Cardiac fibroblast (primary cell): Measurements from ENCODE around the gene NSDHL.

Source experiments
- DNase-seq, 2 donors: peaks; one replicate each; pipeline versions ENCODE4 v3.0.0 to v3.0.0-alpha.2; 2010; ENCODE audit warnings: low read depth in 2 of 2
- H3K4me3 ChIP-seq, 2 donors: replicated peaks in 1 of 2; 1 replicate in 1 of 2; 2 replicates in 1 of 2; pipeline ENCODE4 v1.5.1; 2011; ENCODE audit warnings: low read depth in 2 of 2, low read length in 2 of 2, mild to moderate bottlenecking in 2 of 2, moderate library complexity in 1 of 2
- TF ChIP-seq, protein P1 (sequence below): IDR thresholded peaks from one replicate; pipeline ENCODE4 v1.5.1; 2011; ENCODE audit warnings: low read depth, mild to moderate bottlenecking, low read length, inconsistent platforms

Gene NSDHL

DNA sequence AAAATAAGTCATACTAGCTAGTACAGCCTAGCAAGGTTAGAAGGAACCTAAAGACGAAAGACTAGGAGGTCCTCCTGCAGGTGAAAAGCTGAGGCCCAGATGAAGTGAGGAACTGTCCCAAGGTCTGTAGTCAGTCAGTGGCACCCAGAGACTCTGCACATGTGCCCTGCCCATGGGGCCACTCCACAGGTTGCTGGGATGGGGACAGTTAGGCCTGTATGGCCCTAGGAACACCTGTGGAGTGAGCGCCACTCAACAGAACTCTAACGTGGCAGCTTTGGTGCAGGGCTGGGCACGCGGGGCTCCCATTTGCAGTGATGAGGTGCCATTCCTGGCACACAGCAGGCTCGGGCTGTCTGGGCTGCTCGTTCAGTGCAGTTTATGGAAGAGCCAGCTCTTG is 81.8 kb downstream of the NSDHL start:
- no peak for DNase-seq
- TF ChIP-seq, protein P1, sequence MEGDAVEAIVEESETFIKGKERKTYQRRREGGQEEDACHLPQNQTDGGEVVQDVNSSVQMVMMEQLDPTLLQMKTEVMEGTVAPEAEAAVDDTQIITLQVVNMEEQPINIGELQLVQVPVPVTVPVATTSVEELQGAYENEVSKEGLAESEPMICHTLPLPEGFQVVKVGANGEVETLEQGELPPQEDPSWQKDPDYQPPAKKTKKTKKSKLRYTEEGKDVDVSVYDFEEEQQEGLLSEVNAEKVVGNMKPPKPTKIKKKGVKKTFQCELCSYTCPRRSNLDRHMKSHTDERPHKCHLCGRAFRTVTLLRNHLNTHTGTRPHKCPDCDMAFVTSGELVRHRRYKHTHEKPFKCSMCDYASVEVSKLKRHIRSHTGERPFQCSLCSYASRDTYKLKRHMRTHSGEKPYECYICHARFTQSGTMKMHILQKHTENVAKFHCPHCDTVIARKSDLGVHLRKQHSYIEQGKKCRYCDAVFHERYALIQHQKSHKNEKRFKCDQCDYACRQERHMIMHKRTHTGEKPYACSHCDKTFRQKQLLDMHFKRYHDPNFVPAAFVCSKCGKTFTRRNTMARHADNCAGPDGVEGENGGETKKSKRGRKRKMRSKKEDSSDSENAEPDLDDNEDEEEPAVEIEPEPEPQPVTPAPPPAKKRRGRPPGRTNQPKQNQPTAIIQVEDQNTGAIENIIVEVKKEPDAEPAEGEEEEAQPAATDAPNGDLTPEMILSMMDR: no peak
- H3K4me3 ChIP-seq: no peak overlapping the region

DNA sequence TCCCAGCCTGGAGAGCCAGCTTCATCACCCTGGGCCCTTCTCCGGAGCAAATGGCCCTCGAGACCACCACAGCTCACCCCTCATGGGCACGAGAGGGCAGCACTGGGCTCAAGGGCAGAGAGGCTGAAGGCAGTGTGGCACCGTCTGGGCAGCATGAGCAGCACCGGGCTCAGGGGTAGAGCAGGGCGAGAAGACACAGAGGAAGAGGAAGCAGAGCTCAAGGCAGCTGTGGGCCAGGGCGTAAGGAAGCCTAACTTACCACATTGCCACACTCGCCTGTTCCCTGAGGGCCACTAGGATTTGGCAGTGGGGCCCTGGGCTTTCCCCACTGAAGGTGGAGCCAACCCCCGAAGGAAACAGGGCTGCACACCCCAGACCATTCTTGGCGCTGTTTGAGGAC is 82.5 kb downstream of the NSDHL start:
- no peak overlapping the region for H3K4me3 ChIP-seq
- TF ChIP-seq, protein P1: no peak

DNA sequence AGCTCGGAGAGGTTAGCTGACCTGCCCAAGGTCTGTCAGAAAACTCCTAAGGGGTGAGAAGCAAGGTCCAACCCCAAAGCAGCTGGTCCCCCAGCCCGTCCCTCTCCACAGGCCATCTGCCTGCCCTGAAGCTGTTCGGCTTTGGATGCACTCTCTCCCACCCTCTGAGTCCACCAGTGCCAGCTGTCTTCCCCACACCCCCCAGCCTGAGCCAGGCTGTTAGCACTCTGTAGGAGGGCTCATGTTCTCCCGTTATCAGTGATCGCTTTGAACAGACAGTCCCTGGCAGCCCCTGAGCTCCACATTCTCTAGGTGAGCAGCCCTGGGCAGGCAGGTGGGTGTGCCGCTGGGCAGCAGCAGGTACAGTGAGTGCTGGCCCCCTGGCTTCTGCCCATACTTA is 83.0 kb downstream of the NSDHL start:
- no peak for DNase-seq
- TF ChIP-seq, protein P1: no peak
- H3K4me3 ChIP-seq: no peak overlapping the region

More for the DNA sequence above, 82.5 kb downstream of the NSDHL start:
- no peak for DNase-seq

DNA sequence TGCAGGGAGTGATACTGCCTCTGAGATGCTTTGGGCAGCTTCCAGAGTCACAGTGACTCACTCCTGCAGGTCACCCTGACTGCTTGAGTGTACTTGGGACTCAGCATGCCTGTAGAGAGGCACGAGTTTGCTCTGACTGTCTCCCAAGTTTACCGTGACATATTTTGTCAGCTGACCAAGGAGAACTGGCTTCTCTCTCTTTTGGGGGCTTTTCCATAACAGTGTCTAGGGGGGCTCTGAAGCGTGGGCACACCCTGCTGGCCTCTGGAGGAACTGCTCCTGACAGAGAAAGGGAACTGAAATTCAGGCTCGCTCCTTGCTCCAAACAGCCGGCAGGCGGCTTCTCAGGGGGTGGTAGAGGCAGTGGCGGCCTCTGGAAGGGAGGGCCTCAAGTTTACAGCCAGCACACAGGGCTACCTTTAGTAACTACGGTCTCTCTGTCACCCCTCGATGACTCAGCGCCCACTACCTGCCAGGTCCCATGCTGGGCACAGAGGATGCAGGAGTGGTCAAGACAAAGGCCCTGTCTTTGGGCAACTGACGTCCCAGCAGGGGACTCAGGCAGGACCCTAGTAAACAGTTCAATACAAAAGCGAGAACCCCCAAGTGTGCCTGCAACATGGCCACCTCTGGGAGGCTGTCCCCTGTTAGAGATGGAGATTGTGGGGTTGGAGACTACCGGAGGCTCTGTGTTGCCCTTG is 84.8 kb downstream of the NSDHL start:
- TF ChIP-seq, protein P1: peak; percentile 61
- DNase-seq: peak; percentile 38 to 48
- H3K4me3 ChIP-seq: no peak overlapping the region

DNA sequence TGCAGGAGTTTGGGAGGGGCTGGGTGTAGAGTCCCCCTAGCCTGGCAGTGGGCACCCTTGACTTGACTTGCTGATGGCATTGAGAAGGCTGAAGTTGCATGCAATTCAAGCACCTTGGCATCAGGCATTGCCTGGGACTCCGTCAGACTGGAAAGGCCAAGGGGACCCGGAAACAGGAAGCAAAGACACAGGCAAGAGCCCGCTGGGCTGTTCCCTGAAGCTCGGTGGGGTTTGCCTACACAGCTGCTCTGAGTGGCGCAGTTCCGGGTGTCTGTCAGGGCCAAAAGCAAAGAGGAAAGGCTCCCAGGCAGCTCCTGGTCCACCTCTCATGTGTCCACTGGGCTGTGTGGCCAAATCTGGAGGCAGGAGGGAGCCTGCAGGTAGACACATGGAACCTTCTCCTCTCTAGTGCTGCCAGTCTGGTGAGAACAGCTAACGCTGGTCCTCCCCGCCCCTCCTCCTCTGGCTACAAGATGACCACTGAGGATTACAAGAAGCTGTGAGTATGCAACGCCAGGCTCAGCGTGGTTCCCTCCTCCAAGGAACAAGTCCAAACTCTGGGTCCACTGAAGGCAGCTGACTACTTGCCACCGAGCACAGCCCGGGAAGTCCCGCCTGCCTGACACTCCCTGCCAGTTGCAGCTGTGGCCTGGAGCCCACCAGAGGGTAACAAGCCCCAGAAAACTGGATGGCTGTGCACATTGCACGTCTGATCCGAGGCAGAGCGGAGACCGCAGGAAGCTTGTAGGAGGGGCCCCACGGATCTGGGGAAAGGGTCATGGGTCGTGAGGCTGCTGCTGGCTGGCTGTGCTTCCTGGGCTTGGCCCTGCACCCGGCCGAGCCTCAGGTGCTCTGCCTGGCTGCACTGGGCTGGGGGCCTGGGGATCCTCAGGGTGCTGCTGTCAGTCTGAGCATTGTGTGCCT is 87.1 kb downstream of the NSDHL start:
- no peak for DNase-seq
- H3K4me3 ChIP-seq: no peak overlapping the region
- TF ChIP-seq, protein P1: no peak

DNA sequence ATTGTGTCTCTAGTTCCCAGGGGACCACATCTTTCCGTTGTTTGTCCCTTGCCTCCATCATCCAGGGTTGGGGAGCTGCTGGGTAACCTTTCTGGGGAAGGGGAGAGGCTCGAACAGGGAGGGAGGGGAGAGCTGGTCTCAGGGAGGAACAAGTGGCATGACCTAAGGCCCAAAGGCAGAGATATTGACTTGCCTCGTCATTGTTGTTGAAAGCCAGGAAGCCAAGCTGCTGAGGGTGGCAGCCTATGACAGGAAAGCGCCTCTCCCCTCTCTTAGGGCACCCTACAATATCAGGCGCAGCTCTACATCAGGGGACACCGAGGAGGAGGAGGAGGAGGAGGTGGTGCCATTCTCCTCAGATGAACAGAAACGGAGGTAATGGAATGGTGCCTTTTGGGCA is 87.8 kb downstream of the NSDHL start:
- DNase-seq: no peak
- TF ChIP-seq, protein P1: no peak
- H3K4me3 ChIP-seq: no peak overlapping the region
